ENCODE measurements around the gene CD300E.

CD300E gene

DNA sequence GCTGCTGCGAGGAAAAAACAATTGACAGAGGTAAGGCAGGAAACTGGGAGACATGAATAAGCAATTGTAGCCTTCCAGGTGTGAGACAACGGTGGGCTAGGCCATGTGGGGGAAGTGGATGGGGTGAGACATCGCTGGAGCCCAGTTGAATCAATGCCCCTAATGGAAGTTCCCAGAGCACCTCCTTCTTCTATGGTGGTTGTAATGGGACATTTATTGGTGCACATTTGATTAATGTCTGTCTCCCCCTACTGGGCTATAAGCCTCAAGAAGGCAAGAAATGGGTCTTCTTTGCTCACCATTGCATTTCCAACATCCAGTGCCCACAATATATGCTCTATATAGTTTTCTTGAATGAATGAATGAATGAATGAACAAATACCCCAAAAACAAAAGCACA is 22.7 kb upstream of the CD300E start:
- no peaks in the 10 kb centered on the region for H3K4me1 ChIP-seq (ENCODE audit: control insufficient read depth in 2 of 2, insufficient read depth in 2 of 2, low read length in 2 of 2)
- no peak overlapping the region for H3K4me3 ChIP-seq (ENCODE audit: low read length in 2 of 2)
- H3K36me3 ChIP-seq (ENCODE audit: control insufficient read depth in 2 of 2, insufficient read depth in 2 of 2, low read length in 2 of 2) = no peaks in the 10 kb centered on the region
- no peak overlapping the region for H3K9ac ChIP-seq (ENCODE audit: low read depth in 1 of 2, low read length in 2 of 2)
- no peaks in the 10 kb centered on the region for H3K9me3 ChIP-seq (ENCODE audit: control insufficient read depth in 2 of 2, low read length in 2 of 2)
- no peak overlapping the region for H3K27ac ChIP-seq (ENCODE audit: low read depth in 2 of 2, low read length in 2 of 2)
- H3K27me3 ChIP-seq (ENCODE audit: control insufficient read depth in 2 of 2, insufficient read depth in 2 of 2, low read length in 2 of 2) = peaks cover 4 to 22% of the 10 kb centered on the region in 2 donors

DNA sequence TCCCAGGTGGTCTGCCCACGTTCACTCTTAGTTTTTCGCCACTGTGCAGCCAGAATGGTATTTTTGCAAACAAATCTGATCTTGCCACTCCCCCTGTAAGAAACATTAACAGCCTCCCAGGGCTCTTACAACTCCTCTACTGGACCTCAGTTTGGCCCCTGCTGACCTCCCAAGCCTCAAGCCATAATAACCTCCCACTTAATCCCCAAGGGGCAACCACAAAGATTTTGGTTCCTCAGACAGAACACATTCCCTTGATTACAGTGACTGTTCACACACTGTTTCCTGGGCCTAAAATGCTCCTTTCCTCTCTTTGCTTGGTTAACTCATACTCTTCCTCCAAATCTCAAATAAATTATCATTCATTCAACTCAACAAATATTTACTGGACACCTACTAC is 21.5 kb upstream of the CD300E start:
- H3K36me3 ChIP-seq (ENCODE audit: control insufficient read depth in 2 of 2, insufficient read depth in 2 of 2, low read length in 2 of 2) = no peaks in the 10 kb centered on the region
- H3K27ac ChIP-seq (ENCODE audit: low read depth in 2 of 2, low read length in 2 of 2) = no peak overlapping the region
- H3K4me1 ChIP-seq (ENCODE audit: control insufficient read depth in 2 of 2, insufficient read depth in 2 of 2, low read length in 2 of 2) = peaks cover 0 to 2% of the 10 kb centered on the region in 2 donors
- H3K4me3 ChIP-seq (ENCODE audit: low read length in 2 of 2) = no peak overlapping the region
- H3K9me3 ChIP-seq (ENCODE audit: control insufficient read depth in 2 of 2, low read length in 2 of 2) = no peaks in the 10 kb centered on the region
- no peak overlapping the region for H3K9ac ChIP-seq (ENCODE audit: low read depth in 1 of 2, low read length in 2 of 2)
- H3K27me3 ChIP-seq (ENCODE audit: control insufficient read depth in 2 of 2, insufficient read depth in 2 of 2, low read length in 2 of 2) = peaks cover 4 to 12% of the 10 kb centered on the region in 2 donors

DNA sequence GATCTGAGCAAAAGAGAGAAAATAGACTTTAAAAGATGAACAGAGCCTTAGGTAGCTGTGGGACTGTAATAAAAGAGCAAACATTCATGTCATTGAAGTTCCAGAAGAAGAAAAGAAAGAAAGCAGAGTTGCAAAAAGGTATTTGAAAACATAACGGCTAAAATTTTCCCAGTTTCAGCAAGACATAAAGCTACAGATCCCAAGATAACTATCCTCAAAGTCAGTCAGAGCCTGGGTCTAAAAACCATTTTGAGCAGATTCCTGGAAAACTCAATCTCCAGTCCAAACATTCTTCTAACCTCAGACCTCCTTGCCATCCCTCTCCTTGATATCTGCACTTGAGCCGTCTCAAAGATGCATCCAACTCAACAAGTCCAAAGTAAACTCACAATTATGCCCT is 20.9 kb upstream of the CD300E start:
- Histone ChIP-seq H3K9me3 (ENCODE audit: control insufficient read depth in 2 of 2, low read length in 2 of 2) (no peaks in the 10 kb centered on the region), H3K9ac (ENCODE audit: low read depth in 1 of 2, low read length in 2 of 2) (no peak overlapping the region), H3K36me3 (ENCODE audit: control insufficient read depth in 2 of 2, insufficient read depth in 2 of 2, low read length in 2 of 2) (no peaks in the 10 kb centered on the region), H3K27ac (ENCODE audit: low read depth in 2 of 2, low read length in 2 of 2) (no peak overlapping the region), H3K4me1 (ENCODE audit: control insufficient read depth in 2 of 2, insufficient read depth in 2 of 2, low read length in 2 of 2) (peaks cover 0 to 2% of the 10 kb centered on the region in 2 donors), H3K27me3 (ENCODE audit: control insufficient read depth in 2 of 2, insufficient read depth in 2 of 2, low read length in 2 of 2) (peaks cover 5 to 12% of the 10 kb centered on the region in 2 donors), H3K4me3 (ENCODE audit: low read length in 2 of 2) (no peak overlapping the region)

DNA sequence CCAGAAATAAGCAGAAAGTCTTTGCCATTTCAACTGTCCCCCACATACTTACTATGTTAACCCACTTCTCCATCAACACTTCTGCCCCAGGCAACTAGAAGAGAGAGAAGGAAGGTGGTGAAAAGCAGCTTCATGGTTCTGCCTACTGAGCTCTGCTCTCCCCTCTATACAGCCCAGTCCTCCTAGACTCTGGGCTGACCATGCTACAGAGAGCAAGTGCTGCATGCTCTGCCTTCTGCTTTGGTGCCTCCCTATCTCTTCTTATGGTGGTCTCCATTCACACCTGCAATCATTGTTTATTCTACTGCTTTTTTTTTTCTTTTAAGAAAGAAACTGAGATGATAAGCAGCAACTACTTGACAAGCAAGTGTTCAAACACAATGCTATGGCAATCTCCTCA is 20.3 kb upstream of the CD300E start:
- no peak overlapping the region for H3K4me3 ChIP-seq (ENCODE audit: low read length in 2 of 2)
- no peak overlapping the region for H3K27ac ChIP-seq (ENCODE audit: low read depth in 2 of 2, low read length in 2 of 2)
- peaks cover 0 to 2% of the 10 kb centered on the region in 2 donors for H3K4me1 ChIP-seq (ENCODE audit: control insufficient read depth in 2 of 2, insufficient read depth in 2 of 2, low read length in 2 of 2)
- no peaks in the 10 kb centered on the region for H3K36me3 ChIP-seq (ENCODE audit: control insufficient read depth in 2 of 2, insufficient read depth in 2 of 2, low read length in 2 of 2)
- no peaks in the 10 kb centered on the region for H3K9me3 ChIP-seq (ENCODE audit: control insufficient read depth in 2 of 2, low read length in 2 of 2)
- H3K9ac ChIP-seq (ENCODE audit: low read depth in 1 of 2, low read length in 2 of 2) = no peak overlapping the region
- H3K27me3 ChIP-seq (ENCODE audit: control insufficient read depth in 2 of 2, insufficient read depth in 2 of 2, low read length in 2 of 2) = peaks cover 6 to 12% of the 10 kb centered on the region in 2 donors

DNA sequence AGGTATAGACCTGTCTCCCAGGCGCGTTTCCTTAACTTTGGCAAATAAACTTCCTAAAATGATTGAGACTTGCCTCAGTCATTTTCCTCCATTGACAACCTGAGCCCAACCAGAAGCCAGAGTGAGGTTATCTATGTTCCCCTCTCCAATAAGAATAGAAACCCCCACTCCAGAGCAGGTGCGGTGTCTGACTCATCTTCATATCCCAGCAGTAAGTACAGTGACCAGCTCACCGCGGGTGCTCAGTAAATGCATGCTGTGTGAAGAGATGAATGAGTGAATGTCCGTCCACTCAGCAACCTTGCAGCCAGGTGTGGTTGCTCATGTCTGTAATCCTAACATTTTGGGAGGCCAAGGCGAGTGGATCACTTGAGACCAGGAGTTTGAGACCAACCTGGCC is 19.5 kb upstream of the CD300E start:
- Histone ChIP-seq H3K27ac (ENCODE audit: low read depth in 2 of 2, low read length in 2 of 2) (no peak overlapping the region), H3K9me3 (ENCODE audit: control insufficient read depth in 2 of 2, low read length in 2 of 2) (no peaks in the 10 kb centered on the region), H3K36me3 (ENCODE audit: control insufficient read depth in 2 of 2, insufficient read depth in 2 of 2, low read length in 2 of 2) (no peaks in the 10 kb centered on the region), H3K9ac (ENCODE audit: low read depth in 1 of 2, low read length in 2 of 2) (no peak overlapping the region), H3K27me3 (ENCODE audit: control insufficient read depth in 2 of 2, insufficient read depth in 2 of 2, low read length in 2 of 2) (peaks cover 6 to 7% of the 10 kb centered on the region in 2 donors), H3K4me3 (ENCODE audit: low read length in 2 of 2) (no peak overlapping the region), H3K4me1 (ENCODE audit: control insufficient read depth in 2 of 2, insufficient read depth in 2 of 2, low read length in 2 of 2) (peaks cover 0 to 2% of the 10 kb centered on the region in 2 donors)

DNA sequence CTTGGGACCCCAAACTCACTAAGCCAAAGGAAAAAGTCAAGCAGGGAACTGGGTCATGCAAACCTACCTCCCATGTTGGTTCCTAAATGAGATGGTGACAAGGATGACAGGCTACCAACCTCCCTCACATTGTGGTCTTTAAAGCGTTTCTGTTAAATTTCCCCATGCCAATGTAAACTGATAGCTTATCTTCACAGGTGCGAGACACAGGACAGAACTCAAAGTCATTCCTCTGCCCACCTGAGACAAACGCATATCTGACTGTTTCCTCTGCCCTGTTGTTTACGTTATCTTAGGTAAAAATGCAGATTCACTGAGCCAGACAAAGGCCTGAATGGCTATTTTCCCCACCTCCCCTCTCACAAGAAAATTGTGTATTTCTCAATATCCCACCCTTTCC is 19.0 kb upstream of the CD300E start:
- H3K4me3 ChIP-seq (ENCODE audit: low read length in 2 of 2) = no peak overlapping the region
- H3K4me1 ChIP-seq (ENCODE audit: control insufficient read depth in 2 of 2, insufficient read depth in 2 of 2, low read length in 2 of 2) = peaks cover 0 to 2% of the 10 kb centered on the region in 2 donors
- no peaks in the 10 kb centered on the region for H3K9me3 ChIP-seq (ENCODE audit: control insufficient read depth in 2 of 2, low read length in 2 of 2)
- no peaks in the 10 kb centered on the region for H3K36me3 ChIP-seq (ENCODE audit: control insufficient read depth in 2 of 2, insufficient read depth in 2 of 2, low read length in 2 of 2)
- H3K27ac ChIP-seq (ENCODE audit: low read depth in 2 of 2, low read length in 2 of 2) = no peak overlapping the region
- no peak overlapping the region for H3K9ac ChIP-seq (ENCODE audit: low read depth in 1 of 2, low read length in 2 of 2)
- H3K27me3 ChIP-seq (ENCODE audit: control insufficient read depth in 2 of 2, insufficient read depth in 2 of 2, low read length in 2 of 2) = peaks cover 6% of the 10 kb centered on the region in 2 donors

DNA sequence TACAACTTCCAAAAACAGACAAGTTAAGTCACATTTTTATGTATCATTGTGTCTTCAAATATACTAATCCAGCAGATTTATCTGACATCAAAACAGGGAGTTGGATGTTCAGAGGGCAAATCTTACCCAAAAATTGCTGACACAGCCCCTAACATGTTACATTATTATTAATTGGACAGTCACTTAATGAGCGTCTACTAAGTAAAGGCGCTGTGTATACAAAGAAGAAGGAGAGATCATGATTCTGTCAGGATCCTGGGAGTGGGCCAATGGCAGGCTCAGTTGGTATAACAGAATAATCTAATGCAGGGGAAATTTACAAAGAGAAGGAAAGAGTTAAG is 18.4 kb upstream of the CD300E start:
- H3K9me3 ChIP-seq (ENCODE audit: control insufficient read depth in 2 of 2, low read length in 2 of 2) = no peaks in the 10 kb centered on the region
- peaks cover 6 to 7% of the 10 kb centered on the region in 2 donors for H3K27me3 ChIP-seq (ENCODE audit: control insufficient read depth in 2 of 2, insufficient read depth in 2 of 2, low read length in 2 of 2)
- H3K27ac ChIP-seq (ENCODE audit: low read depth in 2 of 2, low read length in 2 of 2) = no peak overlapping the region
- peaks cover 0 to 2% of the 10 kb centered on the region in 2 donors for H3K4me1 ChIP-seq (ENCODE audit: control insufficient read depth in 2 of 2, insufficient read depth in 2 of 2, low read length in 2 of 2)
- no peaks in the 10 kb centered on the region for H3K36me3 ChIP-seq (ENCODE audit: control insufficient read depth in 2 of 2, insufficient read depth in 2 of 2, low read length in 2 of 2)
- no peak overlapping the region for H3K4me3 ChIP-seq (ENCODE audit: low read length in 2 of 2)
- H3K9ac ChIP-seq (ENCODE audit: low read depth in 1 of 2, low read length in 2 of 2) = no peak overlapping the region

DNA sequence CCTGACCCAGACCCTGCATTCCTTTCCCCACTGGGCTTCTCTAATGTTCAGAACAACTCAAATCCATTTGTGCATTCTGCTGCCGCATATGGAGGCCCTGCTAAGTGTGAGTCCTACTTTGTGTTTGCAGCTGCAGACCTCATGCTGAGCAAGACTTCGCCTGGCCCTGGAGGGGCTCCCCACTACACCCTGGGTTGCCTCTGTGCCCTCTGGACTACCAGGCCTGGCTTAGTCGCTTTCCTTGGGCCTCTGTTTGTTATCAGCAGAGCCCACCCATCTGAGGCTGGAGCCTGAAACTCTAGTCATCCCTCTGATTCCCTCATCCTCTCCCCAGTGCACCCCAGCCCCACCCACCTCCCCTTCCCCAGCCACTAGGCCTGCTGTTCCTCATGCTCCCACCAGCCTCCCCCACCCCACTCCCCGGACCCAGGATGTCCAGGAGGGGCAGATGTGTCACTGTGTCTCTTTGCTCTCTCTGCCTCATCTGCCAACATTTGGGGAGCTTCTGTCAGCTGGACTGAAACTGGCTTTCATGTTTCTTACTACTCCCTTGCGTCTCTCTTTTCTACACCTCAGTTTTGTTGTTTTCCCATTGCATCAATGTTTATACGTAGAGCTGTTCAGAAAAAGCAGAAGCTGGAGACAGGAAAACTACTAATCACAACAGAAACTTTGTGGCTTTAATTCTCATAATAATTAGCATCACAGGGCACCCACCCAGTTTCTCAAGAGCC is 17.9 kb upstream of the CD300E start:
- Histone ChIP-seq H3K27ac (ENCODE audit: low read depth in 2 of 2, low read length in 2 of 2) (no peak overlapping the region), H3K4me3 (ENCODE audit: low read length in 2 of 2) (no peak overlapping the region), H3K4me1 (ENCODE audit: control insufficient read depth in 2 of 2, insufficient read depth in 2 of 2, low read length in 2 of 2) (peaks cover 0 to 2% of the 10 kb centered on the region in 2 donors), H3K27me3 (ENCODE audit: control insufficient read depth in 2 of 2, insufficient read depth in 2 of 2, low read length in 2 of 2) (peaks cover 6 to 7% of the 10 kb centered on the region in 2 donors), H3K9me3 (ENCODE audit: control insufficient read depth in 2 of 2, low read length in 2 of 2) (no peaks in the 10 kb centered on the region), H3K36me3 (ENCODE audit: control insufficient read depth in 2 of 2, insufficient read depth in 2 of 2, low read length in 2 of 2) (no peaks in the 10 kb centered on the region), H3K9ac (ENCODE audit: low read depth in 1 of 2, low read length in 2 of 2) (no peak overlapping the region)

DNA sequence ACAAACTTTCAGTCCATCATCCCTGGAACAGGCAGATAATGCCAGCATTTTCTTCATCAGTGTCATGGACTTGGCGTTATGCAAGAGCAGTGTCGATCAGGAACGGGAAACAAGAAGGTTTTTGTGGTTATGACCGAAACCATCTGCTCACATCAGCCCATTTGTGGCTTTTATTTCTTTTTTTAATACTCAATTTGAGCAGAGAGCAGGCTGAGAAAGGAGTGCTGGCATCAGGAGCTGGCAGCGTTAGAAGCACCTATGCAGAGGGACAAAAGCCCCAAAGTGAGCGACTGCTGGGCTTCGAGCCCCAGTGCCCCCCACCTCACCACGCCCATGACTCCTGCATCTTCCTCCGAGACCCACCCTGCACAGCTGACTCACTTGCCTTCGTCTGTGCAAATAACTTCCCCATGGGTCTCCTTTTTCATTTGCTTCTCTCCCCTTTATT is 16.2 kb upstream of the CD300E start:
- Histone ChIP-seq H3K4me3 (ENCODE audit: low read length in 2 of 2) (no peak overlapping the region), H3K27ac (ENCODE audit: low read depth in 2 of 2, low read length in 2 of 2) (no peak overlapping the region), H3K4me1 (ENCODE audit: control insufficient read depth in 2 of 2, insufficient read depth in 2 of 2, low read length in 2 of 2) (peaks cover 0 to 2% of the 10 kb centered on the region in 2 donors), H3K27me3 (ENCODE audit: control insufficient read depth in 2 of 2, insufficient read depth in 2 of 2, low read length in 2 of 2) (peaks cover 5 to 8% of the 10 kb centered on the region in 2 donors), H3K9ac (ENCODE audit: low read depth in 1 of 2, low read length in 2 of 2) (no peak overlapping the region), H3K9me3 (ENCODE audit: control insufficient read depth in 2 of 2, low read length in 2 of 2) (no peaks in the 10 kb centered on the region), H3K36me3 (ENCODE audit: control insufficient read depth in 2 of 2, insufficient read depth in 2 of 2, low read length in 2 of 2) (no peaks in the 10 kb centered on the region)

DNA sequence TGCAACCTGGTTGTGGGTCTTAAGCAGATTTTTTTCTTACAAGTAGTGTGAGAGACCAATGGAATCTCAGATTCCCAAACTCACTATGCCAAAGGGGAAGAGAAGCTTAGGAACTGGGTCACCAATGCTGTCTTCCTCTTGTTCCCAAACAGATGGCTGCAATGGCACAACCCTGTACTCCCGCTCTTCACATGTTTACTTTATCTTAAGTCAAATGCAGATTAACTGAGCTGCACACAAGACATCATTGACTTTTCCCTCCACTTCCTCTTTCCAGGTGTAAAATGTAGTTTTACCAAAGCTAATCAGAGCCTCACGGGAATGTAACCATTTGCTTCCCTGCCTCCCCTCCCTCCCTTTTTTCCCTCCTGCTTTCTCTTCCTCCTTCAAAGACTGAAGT is 14.4 kb upstream of the CD300E start:
- H3K4me1 ChIP-seq (ENCODE audit: control insufficient read depth in 2 of 2, insufficient read depth in 2 of 2, low read length in 2 of 2) = peaks cover 0 to 2% of the 10 kb centered on the region in 2 donors
- no peak overlapping the region for H3K4me3 ChIP-seq (ENCODE audit: low read length in 2 of 2)
- no peaks in the 10 kb centered on the region for H3K36me3 ChIP-seq (ENCODE audit: control insufficient read depth in 2 of 2, insufficient read depth in 2 of 2, low read length in 2 of 2)
- H3K27ac ChIP-seq (ENCODE audit: low read depth in 2 of 2, low read length in 2 of 2) = no peak overlapping the region
- no peak overlapping the region for H3K9ac ChIP-seq (ENCODE audit: low read depth in 1 of 2, low read length in 2 of 2)
- peaks cover 3 to 6% of the 10 kb centered on the region in 2 donors for H3K27me3 ChIP-seq (ENCODE audit: control insufficient read depth in 2 of 2, insufficient read depth in 2 of 2, low read length in 2 of 2)
- no peaks in the 10 kb centered on the region for H3K9me3 ChIP-seq (ENCODE audit: control insufficient read depth in 2 of 2, low read length in 2 of 2)
